Peyer's patch (tissue), 4 donors: ENCODE data around the gene NRIP1.

Experiments used
- CTCF ChIP-seq, 6 experiments: fragments of 450-650 bp in 4 of 6; fragments of 200-600 bp in 2 of 6; sonication (generic) in 1 of 6; IDR thresholded peaks; one replicate each; pipeline ENCODE4 v1.5.1; 2017 to 2019; ENCODE audit warnings: antibody characterized with exemption in 6 of 6, mild to moderate bottlenecking in 3 of 6, moderate library complexity in 1 of 6
- POLR2A ChIP-seq, 2 donors: fragments of 450-650 bp; IDR thresholded peaks; one replicate each; pipeline ENCODE4 v1.5.1; 2017; ENCODE audit warnings: antibody characterized with exemption in 2 of 2, mild to moderate bottlenecking in 2 of 2, moderate library complexity in 2 of 2

GRCh38 chr21:14949603-14950002, 115.2 kb downstream of the NRIP1 start:
- no peak for TF ChIP-seq CTCF (IDR thresholded peaks at IDR 0.05)
- no peak for TF ChIP-seq POLR2A (IDR thresholded peaks at IDR 0.05)
